Measurements from ENCODE around the gene PSD2.

DNA sequence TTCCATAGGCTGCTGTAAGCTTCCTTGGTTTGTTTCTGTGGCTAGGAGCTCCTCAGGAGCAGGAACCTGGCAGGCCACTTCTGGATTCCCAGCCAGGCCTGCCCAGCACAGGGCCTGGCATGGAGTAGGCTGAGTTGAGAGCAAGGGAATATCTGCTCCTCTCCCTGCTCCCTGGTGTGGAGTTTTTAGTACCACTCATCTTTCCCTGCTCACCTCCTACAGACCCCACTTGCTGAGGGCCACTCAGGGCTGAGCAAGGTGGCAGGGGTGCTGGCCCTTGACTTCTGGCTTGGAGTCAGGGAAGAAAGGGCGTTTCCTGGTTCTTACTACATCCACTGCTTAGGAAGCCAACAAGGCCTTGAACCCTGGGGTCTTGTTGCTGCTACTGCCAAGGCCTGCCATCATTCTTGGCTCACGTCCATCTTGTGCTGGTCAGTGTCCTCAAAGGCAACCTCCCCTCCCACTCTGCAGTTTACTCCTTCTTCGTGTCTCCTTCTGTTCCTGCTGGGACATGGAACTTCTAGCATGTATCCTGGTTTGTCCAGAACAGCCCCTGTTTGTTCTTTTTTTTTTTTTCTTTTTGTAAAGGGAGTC is 54.9 kb downstream of the PSD2 start:
- no peak for TF ChIP-seq EZH2 (IDR thresholded peaks at IDR 0.05)
- no peak for TF ChIP-seq POLR2AphosphoS5 (IDR thresholded peaks at IDR 0.05; ENCODE audit: borderline replicate concordance, low read depth, low read length)

All from SK-N-MC (cell line).